Stimulated activated CD4-positive, alpha-beta T cell treated with anti-CD3 and anti-CD28 coated beads, Interleukin-1b, Interleukin-23, amount 100 ng/mL, for 1 hour (primary cell): Measurements from ENCODE around the gene KIFC3.
"Not testable (repeated sequence)": the region's sequence is repeated elsewhere in the genome, so short reads cannot be mapped to it uniquely, and the experiment has no call there.

ENCODE experiments used
- DNase-seq, 2 donors: peaks; one replicate each; pipeline ENCODE4 v3.0.0-alpha.2; 2020; ENCODE audit warnings: low read depth in 2 of 2

Gene KIFC3

DNA sequence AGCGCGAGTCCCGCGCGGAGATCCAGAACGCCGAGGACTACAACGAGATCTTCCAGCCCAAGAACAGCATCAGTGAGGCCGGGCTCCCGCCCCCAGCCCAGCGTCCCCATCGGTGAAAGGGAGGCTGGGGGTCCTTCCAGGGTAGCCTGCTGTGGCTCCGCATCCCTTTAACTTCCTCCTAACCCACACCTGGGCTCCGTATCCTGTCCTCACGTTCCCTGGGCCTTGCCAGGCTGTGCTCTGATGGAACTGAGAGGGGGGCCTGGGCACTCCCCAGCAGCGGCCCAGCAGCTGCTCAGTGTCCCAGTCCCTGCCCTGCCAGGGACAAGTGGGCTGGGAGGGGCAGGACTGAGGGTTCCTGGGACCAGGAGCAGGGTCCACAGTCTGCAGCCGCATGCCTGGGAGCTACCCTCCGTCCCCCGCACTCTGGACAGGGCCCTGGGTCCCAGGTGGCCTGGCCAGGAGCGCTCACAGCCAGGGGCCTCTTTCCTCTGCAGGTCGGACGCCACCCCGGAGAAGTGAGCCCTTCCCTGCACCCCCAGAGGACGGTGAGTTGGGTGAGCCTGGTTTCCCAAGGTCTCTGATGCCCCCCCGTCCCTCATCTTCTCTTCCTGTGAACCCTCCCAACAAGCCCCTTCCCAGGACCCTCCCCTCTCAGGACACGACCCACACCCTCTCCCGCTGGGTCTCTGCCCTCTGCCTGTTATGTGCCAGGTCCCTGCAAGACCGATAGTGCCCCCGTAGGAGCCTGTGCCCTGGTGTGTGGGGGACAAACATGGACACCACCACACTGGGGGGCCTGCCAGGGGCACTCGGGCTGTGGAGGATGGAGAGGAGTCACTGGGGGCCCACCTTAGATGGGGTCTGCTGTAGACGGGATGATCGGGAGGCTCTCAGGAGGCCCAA, 48.6 kb downstream of the KIFC3 start:
- no peak for DNase-seq

GRCh38 chr16:57752581-57753447, 49.5 kb downstream of the KIFC3 start:
- no peak for DNase-seq

- no peak for DNase-seq
Measured at GRCh38 chr16:57752203-57752580, 50.1 kb downstream of the KIFC3 start.

DNA sequence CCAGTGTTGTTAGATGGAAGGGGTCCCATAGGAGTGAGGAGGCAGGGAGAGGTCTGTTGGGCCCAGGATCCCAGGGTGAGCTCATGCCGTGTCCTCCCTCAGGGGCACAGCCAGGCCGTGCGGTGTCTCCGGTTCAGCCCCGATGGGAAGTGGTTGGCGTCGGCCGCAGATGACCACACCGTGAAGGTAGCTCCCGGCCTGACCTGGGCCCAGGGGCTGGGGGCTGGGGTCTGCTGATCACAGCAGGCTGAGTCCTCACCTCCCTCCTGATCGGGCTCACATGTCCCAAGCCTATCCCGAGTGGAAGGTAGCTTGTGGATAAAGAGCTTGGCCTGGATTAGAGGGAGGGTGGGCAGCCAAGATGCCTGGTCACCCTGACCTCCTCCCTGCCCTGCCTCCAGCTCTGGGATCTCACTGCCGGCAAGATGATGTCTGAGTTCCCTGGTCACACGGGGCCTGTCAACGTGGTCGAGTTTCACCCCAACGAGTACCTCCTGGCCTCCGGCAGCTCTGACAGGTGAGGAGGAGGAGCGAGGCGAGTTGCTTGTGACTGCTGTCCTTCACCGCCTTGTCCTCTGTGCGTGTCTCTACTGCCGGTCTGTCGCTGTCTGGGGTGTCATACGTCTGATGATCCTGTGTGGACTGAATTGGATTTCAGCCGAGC, 50.6 kb downstream of the KIFC3 start:
- no peak for DNase-seq

GRCh38 chr16:57750796-57751538, 51.3 kb downstream of the KIFC3 start:
- no peak for DNase-seq

GRCh38 chr16:57749856-57750452, 52.3 kb downstream of the KIFC3 start:
- no peak for DNase-seq

DNA sequence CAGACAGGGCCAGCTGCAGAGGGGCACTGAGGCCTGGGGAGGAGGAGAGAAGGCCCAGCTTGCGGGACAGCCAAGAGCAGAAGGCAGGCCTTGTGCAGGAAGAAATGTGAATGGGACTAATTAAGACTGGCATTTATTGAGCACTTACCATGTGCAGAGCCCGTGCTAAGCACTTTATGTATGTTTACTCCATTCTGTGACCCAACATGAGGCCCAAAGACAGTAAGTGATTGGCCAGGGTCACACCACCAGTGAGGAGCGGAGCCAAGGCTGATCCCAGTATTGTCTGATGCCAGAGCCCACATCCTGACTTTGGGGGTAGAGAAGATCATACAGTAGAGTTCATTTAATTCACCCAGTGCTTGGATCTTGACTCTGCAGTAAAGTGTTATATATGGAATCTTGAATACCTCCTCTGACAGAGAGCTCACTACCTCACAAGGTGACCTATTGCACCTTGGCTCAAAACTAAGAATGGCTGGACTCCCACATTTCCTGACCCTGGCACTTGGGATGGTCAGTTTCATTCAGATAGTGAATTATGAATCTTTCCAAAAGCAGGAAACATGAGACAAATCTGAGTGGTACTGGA, 53.1 kb downstream of the KIFC3 start:
- no peak for DNase-seq

DNA sequence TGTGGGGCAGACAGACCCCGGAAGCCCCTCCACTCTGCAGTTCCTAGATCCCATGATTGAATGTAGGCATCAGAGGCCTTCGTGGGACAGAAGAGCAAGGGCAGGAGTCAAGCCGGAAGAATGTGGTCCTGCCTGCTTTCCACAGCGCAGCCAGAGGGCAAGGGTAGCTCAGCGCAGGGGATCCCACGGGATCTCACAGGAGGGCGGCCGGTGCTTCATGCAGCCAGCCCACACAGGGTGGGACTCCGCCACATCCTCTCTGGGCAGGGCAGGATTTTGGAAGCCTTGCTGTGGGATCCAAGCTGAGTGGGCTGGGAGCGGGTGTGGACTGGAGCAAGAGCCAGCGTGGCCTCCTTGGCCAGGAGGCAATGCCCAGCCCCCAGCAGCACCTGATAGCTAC, 53.7 kb downstream of the KIFC3 start:
- no peak for DNase-seq

DNA sequence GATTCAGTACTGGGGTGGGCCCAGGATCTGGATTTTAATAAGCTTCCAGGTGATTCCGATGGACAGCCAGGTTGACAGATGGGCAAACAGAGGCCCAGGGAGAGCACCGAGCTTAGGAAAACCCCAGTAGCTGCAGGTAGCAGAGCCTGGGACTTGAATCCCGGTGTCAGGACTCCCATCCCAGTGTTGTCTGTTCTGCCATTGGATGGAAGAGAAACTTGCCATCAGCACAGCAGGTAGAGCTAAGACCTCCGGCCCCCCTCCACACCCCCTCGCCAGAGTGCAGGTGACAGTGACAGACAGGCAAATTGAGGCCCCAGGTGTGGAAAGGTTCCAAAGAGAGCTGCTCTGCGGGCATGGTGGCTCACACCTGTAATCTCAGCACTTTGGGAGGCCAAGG, 54.3 kb downstream of the KIFC3 start:
- DNase-seq = no peak

GRCh38 chr16:57747496-57747895, 54.8 kb downstream of the KIFC3 start:
- no peak for DNase-seq

- DNase-seq = no peak
Measured at GRCh38 chr16:57747091-57747490, 55.2 kb downstream of the KIFC3 start.

DNA sequence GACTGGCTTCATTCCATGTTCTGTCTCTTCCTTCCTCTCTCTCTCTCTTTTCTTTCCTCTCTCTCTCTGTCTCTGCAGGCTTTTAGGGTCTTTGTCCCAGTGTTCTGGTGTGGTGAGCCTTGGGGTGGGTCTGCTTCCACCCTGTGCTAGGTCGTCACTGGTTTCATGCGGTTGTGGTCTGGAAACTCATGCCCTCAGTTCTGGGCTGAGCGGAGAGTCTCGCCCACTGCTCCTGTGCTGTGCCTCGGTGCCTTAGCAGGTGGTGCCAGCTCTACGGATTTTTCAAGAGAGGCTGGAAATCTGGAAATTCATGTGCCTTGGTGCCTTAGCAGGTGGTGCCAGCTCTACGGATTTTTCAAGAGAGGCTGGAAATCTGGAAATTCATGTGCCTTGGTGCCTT, 56.0 kb downstream of the KIFC3 start:
- not testable (repeated sequence) for DNase-seq

- DNase-seq = no peak
Measured at GRCh38 chr16:57745768-57746167, 56.5 kb downstream of the KIFC3 start.

DNA sequence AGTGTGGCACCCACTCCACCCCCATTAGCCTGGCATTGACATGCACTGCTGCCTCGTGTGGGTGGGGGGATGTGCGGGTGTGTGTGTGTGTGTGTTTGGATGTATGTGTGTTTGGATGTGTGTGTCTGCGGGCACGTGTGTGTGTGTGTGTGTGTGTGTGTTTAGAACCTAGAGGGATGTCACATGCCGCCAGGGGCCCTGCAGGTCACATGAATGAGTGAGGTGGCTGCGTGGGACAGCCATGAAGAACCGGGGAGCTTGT, 57.7 kb downstream of the KIFC3 start:
- no peak for DNase-seq

DNA sequence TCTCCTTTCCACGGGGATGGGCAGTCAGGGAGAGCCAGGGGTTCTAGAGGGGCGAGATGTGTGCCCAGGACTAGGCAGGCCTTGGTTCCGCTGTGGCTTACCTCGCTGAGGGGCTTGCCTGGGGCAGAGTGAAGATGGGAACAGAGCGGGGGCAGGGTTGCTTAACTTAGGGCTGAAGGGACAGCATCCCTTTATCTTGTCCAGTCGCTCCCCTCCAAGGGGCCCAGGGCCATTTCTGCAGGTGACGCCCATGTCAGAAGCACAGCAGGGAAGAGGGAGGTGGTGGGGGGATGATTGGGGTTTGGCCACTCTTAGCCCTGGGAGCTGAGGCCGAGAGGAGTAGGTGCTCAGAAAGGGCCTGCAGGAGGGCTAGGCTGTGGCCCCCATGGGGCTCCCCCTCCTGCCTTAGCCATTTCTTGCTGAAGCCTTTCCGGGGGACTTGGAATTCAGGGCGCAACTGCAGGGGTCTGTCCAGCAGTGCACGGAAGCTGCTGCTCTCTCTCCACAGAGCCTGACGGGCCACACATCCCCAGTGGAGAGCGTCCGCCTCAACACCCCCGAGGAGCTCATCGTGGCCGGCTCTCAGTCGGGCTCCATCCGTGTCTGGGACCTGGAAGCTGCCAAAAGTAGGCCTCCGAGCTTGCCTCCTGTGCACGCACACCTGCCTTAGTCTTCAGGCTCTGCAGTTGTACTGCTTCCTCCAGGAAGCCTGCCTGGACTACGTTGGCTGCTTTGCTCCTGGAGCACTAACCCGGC, 58.2 kb downstream of the KIFC3 start:
- no peak for DNase-seq

- DNase-seq = no peak
Measured at GRCh38 chr16:57743458-57743857, 58.8 kb downstream of the KIFC3 start.

DNA sequence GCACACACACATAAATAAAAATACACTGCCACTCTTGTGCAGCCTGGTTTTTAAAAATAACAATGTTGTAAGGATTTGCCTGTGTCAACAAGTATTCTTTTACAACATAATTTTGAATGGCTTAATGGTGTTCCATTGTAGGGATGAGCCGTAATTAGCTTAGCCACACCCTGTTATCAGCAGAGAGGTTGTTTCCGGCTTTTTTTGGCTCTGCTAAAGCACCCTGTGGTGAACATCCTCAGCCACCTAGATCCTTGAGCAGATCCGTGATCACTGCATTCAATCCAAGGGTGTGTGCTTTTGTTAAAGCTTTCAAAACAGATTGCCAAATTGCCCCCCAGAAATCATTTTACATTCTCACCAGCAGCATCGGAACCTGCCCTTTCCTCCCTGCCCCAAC, 59.7 kb downstream of the KIFC3 start:
- DNase-seq = no peak

GRCh38 chr16:57741660-57742191, 60.6 kb downstream of the KIFC3 start:
- DNase-seq = no peak

GRCh38 chr16:57740423-57741071, 61.7 kb downstream of the KIFC3 start:
- no peak for DNase-seq
